Fibroblast of skin of right biceps (primary cell): ENCODE measurements around the gene IGSF9.

ENCODE experiments used
- DNase-seq: peaks from one replicate; pipeline ENCODE4 v3.0.0-alpha.2; 2013

IGSF9 gene

DNA sequence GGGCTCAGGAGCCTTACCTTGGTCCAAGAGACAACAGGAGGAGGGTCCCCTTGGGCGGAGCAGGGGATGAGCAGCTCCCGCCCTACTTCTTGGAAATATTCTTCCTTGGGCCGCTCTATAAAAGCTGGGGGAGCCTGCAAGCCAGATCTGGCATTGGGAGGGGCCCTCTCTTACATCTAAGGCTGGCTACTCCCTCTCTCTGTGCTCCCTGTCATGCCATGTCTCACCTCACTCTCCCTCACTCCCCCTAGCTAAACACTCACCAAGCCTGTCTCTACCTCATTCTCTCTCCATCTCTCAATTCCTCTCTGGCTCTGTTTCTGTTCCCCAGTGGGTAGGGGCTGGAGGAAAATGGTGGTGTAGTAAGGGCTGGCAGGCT, 13.6 kb downstream of the IGSF9 start:
- DNase-seq: no peak

GRCh38 chr1:159931101-159931794, 14.2 kb downstream of the IGSF9 start:
- no peak for DNase-seq

DNA sequence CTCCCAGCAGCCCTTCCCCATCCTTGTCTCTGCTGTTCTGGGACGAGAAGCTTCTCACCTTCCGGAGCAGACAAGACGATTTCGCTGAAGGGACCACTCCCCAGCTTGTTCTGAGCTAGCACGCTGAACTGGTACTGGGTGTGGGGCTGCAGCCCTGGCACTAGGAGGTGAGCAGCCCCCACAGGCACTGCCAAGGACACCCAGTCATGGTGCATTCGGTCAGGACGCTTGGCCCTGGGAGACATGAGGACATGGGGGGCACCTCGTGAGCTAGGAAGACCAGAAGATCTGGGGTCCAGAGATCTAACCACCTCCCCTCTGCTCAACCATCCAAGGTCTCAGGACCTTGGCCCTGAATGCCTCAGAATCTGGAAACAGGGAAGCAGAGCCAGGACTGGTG, 14.8 kb downstream of the IGSF9 start:
- no peak for DNase-seq

DNA sequence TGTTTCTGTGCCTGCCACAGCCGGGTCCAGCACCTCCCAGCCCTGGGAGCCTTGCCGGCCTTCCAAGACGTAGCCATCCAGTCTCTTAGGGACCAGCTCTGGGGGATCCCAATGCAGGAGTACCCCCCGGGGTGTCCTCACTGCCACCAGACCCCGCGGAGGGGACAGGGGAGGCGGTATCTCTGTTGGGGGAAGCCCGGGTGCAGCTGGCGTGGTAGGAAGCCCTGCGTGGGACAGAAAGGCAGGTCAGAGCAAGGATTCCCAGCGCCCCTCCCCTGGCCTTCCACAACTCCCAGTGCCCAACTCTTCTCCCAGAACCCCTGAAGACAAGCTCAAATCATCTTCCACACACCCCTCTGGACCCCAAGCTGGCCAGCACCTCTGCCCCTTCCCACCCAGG, 15.2 kb downstream of the IGSF9 start:
- no peak for DNase-seq

GRCh38 chr1:159929155-159930051, 16.0 kb downstream of the IGSF9 start:
- no peak for DNase-seq

GRCh38 chr1:159928491-159929050, 16.8 kb downstream of the IGSF9 start:
- DNase-seq: no peak

DNA sequence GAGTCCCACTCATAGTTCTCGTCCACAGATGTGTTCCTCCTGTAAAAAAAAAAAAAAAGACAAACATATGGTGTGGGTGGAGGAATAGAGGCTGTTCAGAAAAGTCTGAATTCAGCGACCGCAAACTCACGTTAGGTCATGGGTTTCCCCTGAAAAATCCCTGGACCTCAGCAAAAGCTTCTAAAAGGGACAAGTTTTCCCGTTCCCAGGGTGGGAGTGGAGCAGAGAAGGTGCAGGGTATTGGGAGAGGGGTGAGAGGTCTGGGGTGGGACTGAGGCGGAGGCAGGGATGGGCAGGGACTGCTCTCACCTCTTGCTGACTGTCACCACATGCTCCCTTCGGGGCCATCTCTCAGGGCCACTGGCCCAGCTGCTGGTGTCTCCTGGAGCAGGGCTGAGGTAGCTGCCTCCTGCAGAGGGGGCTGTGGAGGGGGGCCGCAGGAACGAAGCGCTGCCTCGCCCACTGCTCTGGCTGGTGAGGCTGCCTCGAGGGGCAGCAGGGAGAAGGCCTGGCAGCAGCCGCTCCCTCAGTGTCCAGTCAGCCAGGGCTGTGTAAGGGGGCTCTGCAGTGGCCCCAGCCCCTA, 17.5 kb downstream of the IGSF9 start:
- no peak for DNase-seq

DNA sequence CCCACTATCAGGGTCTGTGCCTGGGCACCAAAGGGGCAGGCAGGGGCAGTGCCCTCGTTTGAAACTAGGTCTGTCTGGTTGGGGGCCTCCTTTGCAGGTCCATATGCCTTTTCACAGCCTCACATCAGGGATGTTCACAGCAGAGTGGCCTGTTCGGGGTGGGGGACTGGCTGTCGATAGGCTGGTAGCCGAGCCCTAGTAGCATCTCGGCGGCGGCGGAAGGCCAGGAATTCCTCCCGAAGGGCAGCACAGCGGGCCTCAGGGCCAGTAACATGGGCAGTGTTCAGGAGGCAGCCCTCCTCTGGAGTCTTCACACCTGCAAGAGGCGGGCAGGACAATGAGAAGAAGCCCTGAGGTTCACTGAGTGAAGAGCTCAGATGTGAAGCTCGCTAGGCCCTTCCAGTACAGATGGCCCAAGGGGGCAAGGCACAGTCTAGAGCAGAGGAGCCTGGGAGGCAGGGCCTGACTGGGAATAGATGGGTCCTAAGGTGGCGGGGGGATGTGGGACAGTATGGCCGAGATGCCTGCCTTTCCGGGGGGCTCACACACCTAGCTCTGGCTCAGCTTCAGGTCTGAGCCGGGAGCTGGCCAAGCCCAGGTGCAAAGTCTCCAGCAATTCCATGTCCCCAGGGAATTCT, 18.1 kb downstream of the IGSF9 start:
- no peak for DNase-seq

GRCh38 chr1:159925719-159926078, 19.7 kb downstream of the IGSF9 start:
- DNase-seq: no peak

DNA sequence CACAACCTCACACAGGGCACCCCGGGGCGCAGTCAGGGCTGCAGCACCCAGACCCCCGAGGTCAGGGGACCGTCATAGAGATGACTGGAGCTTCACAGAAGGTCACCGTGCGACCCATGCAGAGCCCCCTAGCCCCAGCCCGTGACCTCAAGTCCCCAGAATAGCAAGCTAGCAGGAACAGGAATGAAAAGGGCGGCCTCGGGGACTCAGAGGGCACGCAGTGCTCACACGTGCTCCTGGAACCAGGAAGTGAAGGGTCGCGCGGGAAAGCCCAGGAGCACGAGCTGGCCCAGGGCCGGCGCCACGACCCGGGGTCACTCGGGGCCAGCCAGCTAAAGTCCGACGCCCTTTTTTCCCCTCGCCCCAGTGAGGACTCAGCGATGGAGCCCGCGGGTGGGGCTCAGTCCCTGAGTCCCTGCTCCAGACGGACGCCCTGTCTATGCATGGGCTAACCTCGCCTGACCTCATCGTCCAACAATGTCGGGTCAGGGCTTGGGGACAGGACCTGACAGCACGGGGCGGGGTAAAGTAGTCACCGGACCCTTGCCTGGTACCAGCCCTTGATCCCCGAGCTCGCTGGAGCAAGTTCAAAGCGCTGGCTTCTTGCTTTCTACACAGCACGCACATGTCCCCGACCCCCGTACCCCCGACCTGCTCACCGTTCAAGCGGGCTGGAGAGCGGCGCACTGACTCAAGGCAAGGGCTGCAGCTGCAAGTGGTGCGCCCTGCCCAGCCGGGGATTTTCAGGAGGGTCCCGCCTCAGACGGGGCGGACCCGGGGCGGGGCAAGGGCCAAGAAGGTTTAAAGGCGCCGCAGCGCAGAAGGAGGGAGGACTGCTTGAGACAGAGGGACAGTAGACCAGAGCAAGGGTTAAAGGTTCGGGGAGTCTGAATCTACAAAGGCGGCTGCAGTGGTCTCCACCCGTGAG, 20.4 kb downstream of the IGSF9 start, which contains the start of gene TAGLN2:
TSS of gene TAGLN2 (minus strand) at position 717 of the 928 bp plus-strand sequence. CDS start 4,998 bp downstream, outside the sequence.
- peak; percentile 92 for DNase-seq

- peak; percentile 92 for DNase-seq
These were observed 21.2 kb downstream of the IGSF9 start for GRCh38 chr1:159924025-159924790.

DNA sequence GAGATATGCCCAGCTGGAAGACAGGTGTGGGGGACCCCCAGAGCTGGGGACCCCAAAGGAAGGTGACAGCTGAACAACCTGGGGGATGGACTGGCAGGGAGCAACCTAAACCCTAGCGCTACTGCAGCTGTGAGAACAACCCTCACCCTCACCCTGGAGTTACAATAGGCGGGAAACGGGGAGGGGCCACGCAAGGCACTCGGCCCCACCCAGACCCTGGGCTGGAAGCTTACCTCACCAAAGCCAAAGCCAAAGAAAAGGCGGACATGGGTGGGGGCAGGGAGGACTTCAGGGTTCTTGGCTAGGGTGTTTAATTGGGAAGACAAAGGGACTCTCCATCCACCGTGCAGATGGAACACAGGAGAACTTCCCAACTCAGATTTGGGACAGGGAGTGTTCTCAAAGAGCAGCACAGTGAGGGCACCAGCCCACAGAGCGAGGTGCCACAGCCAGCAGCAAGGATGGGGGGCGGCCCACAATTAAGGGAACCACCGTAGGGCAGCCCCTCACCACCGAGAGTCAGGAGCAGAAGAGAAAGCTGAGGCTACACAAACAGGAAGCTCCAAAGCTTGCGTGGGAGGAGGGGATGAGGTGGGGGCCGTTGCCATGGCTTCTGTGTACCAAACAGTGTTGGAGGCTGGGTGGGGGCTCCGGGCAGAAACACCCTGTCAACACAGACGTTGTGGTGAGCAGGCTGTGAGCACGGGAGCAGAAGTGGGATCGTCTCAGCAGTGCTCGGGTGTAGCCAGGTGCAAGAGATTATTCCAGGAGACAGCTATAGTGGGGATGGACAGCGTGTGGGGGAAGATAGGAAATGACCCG, 22.0 kb downstream of the IGSF9 start:
- peak; percentile 83 for DNase-seq

DNA sequence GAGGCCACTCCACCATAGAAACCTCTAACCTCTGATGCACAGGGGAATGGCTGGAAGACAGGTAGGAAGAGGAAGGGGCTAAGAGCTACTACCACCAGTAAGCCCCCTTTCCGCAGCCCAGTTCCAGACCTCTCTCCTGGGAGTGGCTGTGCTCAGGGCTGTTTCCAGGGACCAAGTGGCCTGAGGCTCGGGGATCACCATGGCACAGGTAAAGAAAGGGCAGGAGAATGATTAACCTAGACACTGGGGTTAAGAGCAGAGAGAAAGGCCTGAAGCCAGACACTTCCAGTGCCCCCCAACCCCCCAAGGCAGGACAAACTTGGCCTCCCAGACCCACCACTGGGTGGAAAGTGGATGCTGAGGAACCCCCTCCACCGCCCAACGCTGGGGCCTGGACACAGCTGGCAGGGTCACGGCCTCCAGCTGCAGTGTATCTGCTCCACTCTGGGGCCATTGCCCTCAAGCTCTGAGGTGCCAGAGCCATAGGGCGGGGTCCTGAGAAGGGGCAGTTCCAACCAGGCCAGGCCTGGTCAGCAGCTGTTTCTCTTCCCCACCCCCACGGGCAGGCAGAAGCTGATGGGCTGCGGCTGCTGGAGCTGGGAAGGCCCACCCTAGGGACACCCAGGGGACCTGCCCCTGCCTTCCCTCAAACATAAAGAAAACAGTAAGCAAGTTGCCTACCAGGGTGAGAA, 22.8 kb downstream of the IGSF9 start:
- no peak for DNase-seq

DNA sequence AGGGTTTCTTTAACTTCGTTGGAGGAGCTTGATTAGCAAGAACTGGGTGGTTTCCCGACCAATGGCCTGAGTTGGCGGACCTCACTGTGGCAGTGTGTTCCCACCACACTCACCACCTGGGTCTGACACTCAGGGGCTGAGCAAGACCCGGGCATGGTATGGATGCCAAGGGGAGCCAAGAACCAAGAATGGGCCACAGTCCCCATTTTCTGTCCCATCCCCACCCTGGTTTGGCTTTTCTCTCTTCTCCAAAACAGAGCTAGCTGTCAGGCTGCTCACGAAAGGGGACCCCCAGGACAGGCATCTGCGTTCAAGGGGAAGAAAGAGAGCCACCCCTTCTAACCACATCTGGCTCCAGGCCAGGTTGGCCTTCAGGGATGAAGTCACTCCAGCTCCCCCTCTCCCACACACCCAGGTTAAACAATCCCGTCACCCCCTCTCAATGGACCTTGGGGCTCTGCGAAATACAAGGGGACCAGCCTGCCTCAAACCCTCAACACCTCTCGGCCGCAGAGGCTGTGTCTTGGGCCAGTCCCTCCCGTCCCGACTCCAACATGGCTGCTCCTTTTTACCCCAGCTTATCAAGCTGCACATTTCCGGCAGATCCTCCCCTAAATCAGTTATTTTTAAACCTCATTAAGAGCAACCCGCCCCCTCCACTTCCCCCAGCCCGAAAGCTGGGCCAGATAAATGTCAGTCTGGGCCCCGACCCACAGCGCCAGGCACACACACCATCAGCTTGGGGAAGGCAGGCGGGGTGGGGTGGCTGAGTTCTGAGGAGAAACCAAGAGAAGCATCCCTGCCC, 23.5 kb downstream of the IGSF9 start:
- peak; percentile 48 for DNase-seq

DNA sequence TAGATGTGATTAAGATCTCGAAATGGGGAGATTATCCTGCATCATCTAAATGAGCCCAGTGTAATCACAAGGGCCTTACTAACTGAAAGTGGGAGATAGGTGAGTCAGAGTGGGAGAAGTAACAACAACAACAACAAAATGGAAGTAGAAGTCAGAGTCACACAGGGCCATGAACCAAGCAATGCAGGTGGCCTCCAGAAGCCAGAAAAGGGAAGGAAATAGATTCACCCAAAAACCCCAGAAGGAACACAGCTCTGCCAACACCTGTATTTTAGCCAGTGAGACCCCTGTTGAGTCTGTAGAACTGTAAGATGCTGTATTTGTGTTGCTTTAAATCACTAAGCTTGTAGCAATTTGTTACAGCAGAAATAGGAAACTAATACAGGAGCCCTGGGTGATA, 24.2 kb downstream of the IGSF9 start:
- no peak for DNase-seq

DNA sequence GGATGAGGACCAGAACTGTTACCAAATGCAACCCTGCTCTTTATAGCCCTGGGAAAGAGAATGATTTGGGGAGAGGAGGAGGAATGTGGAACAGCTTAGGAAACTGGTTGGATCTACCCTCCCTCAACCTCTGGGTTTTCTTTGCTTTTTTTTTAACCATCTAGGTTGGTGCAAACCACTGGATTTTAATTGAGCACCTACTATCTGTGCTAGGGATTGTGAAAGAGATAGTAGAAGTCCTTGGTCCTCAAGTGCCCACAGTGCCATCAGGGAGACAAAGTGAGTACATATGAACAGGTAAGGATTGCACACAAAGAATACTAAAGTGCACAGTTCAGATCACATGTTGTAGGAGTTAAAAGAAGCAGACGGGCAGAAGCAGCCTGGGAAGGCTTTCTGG, 24.8 kb downstream of the IGSF9 start:
- no peak for DNase-seq

DNA sequence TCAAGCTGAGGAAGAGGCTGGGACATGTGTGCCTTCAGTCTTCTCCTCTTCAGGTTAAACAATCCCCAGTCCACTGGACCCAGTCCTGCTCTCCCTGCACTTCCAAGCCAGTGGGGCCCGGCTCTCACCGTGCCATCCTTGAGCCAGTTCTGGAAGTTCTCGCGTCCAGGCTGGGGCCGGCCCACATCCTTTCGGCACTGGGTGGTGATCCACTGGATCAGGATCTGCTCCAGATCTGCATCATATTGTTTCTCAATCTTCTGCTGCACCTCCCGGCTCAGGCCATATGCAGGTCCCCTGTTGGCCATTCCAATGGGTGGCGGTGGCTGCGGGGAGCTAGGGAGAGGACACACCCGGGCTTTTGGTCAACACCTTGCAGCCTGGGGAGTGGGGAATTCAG, 25.2 kb downstream of the IGSF9 start:
- no peak for DNase-seq

- DNase-seq: no peak
These were observed 26.1 kb downstream of the IGSF9 start for GRCh38 chr1:159919236-159919865.
